Activated naive CD8-positive, alpha-beta T cell (primary cell): ENCODE data around the gene SLC17A6.

Source experiments
- H3K27ac Mint-ChIP-seq: one replicate; pipeline ENCODE4 v1.8.0; 2021; ENCODE audit warnings: mixed read lengths
- H3K27me3 Mint-ChIP-seq: one replicate; pipeline ENCODE4 v1.8.0; 2021; ENCODE audit warnings: mixed read lengths
- H3K36me3 Mint-ChIP-seq: one replicate; pipeline ENCODE4 v1.8.0; 2021; ENCODE audit warnings: mixed read lengths
- H3K4me1 Mint-ChIP-seq: one replicate; pipeline ENCODE4 v1.8.0; 2021; ENCODE audit warnings: low read depth, mixed read lengths
- H3K4me3 Mint-ChIP-seq: one replicate; pipeline ENCODE4 v1.8.0; 2021; ENCODE audit warnings: mild to moderate bottlenecking, mixed read lengths
- H3K9me3 Mint-ChIP-seq: one replicate; pipeline ENCODE4 v1.8.0; 2021; ENCODE audit warnings: low read depth, mixed read lengths

The SLC17A6 gene

DNA sequence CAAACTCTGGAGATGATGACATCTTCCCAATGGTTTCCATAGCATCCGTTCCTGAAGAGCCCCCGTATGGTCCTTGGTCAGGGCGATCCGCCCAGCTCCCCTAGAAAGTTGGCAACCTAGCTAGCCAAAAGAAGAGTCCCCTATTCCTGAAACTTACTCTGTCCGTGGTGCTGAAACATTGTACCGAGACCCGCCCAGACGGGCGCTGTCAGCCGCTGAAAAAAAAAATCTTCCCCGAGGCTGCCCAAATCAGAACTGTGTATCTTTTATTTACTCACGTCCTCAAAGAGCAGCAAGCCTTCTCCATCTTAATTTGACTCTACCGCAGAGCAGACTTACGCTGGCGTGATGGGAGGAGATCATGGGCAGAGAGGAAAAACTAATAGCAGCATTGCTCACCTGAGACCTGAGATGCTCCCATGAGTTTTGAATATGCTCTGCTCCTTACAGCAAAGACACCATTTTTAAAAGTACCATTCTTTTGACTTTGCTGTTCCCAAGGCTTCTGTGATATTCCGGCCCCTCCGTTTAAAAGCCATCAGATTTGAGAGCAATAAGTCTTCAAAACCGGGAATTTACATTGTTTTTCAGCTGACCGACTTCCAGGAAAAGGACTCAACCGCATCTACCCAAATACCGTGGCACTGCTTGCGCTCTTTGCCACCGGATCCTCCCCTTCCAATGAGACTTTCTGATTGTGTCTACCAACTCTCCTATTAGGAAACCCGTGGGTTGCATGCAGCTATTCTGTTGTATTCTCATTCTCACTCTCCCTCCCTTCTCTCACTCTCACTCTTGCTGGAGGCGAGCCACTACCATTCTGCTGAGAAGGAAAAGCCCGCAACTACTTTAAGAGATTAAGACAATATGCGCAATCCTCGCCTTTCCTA lies at the start of gene SLC17A6:
SLC17A6 (plus strand) TSS at position 786 of the 890 bp plus-strand sequence. CDS start 153 bp downstream, outside the sequence.
- Mint-ChIP-seq H3K27ac (no peak within 1 kb of the TSS), H3K4me3 (no peak within 1 kb of the TSS), H3K36me3 (peaks cover 3% of the 10 kb centered on the region), H3K27me3 (peaks cover 44% of the 10 kb centered on the region), H3K9me3 (no peaks in the 10 kb centered on the region), H3K4me1 (peaks cover 16% of the 10 kb centered on the region)

DNA sequence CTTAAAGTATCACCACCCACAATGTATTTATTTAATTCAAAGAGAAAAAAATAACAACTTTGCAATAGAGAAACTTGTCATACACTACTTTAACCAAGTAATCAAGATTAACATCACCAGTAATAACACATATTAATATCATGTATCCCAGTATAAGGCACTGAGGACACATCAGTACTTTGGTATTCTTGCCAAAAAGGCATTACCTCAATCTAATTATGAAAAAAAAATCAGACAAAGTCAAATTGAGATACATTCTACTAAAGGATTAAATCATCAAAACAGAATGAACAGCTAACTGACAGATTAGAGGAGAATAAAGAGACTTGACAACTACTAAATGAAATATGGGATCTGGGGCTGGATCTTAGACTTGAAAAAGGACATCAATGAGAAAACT lies 35.8 kb upstream of the SLC17A6 start:
- no peak overlapping the region for H3K4me3 Mint-ChIP-seq
- peaks cover 13% of the 10 kb centered on the region for H3K27me3 Mint-ChIP-seq
- H3K36me3 Mint-ChIP-seq, result no peaks in the 10 kb centered on the region
- H3K27ac Mint-ChIP-seq, result no peak overlapping the region
- H3K4me1 Mint-ChIP-seq, result no peaks in the 10 kb centered on the region
- H3K9me3 Mint-ChIP-seq, result no peaks in the 10 kb centered on the region

DNA sequence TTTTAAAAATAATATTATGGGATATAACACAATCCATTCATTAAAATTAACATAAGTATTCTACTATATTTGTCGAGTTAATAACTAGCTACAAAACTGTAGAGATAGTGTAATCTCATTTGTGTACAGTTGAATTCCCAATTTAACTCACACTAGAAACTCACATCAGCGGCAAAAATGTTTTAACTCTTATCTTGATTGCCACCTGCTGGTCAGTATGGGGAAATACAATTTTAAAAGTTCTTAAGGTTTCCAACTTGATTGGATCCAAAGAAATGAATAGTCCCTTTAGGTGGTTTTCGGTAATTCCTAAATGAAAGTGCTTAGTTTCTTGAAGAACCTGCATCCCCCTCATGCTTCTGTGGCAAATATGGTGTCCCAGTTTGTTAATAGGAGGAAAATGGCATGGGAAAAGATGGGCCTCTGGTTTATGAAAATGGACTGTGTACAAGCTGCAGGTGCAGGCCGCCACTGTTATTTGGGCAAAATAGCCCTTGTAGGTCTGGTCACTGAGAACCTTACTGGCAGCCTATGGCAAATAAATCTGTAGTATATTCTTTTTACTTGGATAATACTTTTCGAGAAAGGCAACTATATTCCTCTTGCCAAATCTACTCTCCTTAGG lies 33.7 kb upstream of the SLC17A6 start:
- no peak overlapping the region for H3K4me3 Mint-ChIP-seq
- peaks cover 13% of the 10 kb centered on the region for H3K27me3 Mint-ChIP-seq
- H3K36me3 Mint-ChIP-seq, result no peaks in the 10 kb centered on the region
- H3K4me1 Mint-ChIP-seq, result no peaks in the 10 kb centered on the region
- H3K9me3 Mint-ChIP-seq, result no peaks in the 10 kb centered on the region
- H3K27ac Mint-ChIP-seq, result no peak overlapping the region

DNA sequence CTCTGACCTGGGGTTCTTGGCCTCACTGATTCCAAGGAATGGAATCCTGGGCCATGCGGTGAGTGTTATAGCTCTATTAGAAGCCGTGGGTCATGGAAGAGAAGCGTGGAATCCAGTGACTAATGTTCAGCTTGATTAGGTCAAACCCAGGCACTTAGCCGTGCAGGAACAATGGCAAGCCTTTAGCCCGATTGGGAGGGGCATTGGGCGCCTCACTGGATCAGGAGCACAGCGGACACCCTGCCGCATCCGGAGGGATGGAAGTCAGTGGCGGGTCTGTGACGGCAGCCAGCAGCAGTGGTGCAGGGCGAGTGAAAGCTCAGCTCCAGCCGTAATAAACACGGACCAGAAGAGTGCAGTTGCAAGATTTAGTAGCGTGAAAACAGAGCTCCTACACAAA lies 20.5 kb upstream of the SLC17A6 start:
- Mint-ChIP-seq H3K27ac (no peak overlapping the region), H3K36me3 (no peaks in the 10 kb centered on the region), H3K4me1 (no peaks in the 10 kb centered on the region), H3K9me3 (no peaks in the 10 kb centered on the region), H3K4me3 (no peak overlapping the region), H3K27me3 (peaks cover 1% of the 10 kb centered on the region)

DNA sequence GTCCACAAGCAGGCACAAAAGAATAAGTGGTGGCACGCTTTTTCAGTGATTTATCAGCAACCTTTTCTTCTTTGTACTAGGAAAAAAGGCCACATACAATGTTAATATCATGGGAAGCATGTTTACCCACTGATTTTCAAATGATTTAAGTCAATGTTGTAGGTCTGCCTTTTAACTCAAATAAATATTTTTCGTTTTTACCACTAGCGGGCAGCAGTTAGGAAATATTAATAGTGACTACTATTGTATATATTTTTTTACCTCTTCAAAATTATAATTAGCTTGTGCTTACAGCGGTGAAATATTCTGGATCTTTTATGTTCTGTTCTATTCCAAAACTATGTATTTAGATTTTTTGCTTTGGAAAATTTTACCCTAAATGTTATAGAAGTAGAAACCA lies 6.4 kb upstream of the SLC17A6 start:
- Mint-ChIP-seq H3K27ac (no peak overlapping the region), H3K4me3 (no peak overlapping the region), H3K4me1 (no peaks in the 10 kb centered on the region), H3K9me3 (no peaks in the 10 kb centered on the region), H3K36me3 (no peaks in the 10 kb centered on the region), H3K27me3 (peaks cover 10% of the 10 kb centered on the region)

DNA sequence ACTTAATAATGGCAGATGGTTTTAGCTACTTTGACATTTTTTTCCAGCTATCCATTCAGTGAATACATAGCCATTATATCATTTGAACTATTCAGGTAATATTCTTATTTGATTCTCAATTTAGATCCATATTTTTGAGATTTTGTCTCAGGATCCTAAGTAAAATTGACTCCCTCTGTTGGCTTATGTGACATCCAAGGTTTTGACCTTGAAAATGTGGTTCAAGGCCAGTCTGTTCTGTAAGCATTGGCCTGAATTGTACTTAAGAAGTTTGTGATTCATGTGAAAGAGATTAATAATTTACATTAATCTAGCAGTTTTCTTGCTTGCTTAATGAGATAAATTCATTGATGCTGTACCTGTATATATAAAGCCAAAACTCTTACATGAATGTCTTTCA lies 1.6 kb upstream of the SLC17A6 start:
- Mint-ChIP-seq H3K27ac (no peak overlapping the region), H3K4me3 (no peak overlapping the region), H3K27me3 (peaks cover 35% of the 10 kb centered on the region), H3K36me3 (peaks cover 3% of the 10 kb centered on the region), H3K9me3 (no peaks in the 10 kb centered on the region), H3K4me1 (peaks cover 11% of the 10 kb centered on the region)

DNA sequence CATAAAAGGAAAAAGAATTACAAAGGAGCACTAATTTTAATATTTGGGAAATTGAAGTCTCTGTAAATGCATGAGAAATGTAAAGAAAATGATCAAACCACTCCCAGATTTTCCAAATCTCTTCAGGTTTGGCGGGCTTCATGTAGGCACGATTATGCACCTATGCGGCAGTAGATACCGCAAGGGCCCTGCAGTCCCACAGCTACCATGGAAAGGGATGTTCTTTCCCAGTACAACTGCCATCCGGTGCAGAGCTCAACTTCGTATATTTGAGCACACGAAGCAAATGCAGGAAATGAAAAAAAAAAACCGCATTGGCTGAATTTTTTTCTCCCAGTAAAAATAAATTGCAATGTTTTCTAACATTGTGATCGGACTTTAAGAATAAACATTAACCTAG lies 1.4 kb downstream of the SLC17A6 start:
- Mint-ChIP-seq H3K27me3 (peaks cover 55% of the 10 kb centered on the region), H3K9me3 (no peaks in the 10 kb centered on the region), H3K36me3 (peaks cover 3% of the 10 kb centered on the region), H3K27ac (no peak overlapping the region), H3K4me3 (no peak overlapping the region), H3K4me1 (peaks cover 16% of the 10 kb centered on the region)

DNA sequence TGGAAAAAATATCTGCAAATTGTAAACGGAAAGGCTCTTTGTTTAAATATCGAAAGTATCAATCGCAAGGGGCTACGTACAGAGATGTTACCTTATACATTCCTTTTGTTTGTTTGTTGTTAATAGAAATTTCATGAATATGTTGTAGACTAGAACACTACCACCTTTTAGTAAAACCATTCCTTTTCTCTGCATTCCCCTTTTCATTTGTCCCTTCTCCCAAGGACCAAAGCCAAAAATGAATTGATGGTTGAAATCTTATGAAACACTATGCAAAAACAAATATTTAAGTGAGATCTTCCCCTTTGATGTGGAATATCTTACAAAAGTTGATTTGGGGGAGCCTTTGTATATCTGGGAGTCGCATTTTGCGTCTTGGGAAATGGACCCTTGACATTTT lies 2.1 kb downstream of the SLC17A6 start:
- peaks cover 16% of the 10 kb centered on the region for H3K4me1 Mint-ChIP-seq
- peak overlapping the region; percentile 4 for H3K4me3 Mint-ChIP-seq
- peaks cover 3% of the 10 kb centered on the region for H3K36me3 Mint-ChIP-seq
- H3K9me3 Mint-ChIP-seq, result no peaks in the 10 kb centered on the region
- H3K27ac Mint-ChIP-seq, result no peak overlapping the region
- H3K27me3 Mint-ChIP-seq, result peaks cover 58% of the 10 kb centered on the region

DNA sequence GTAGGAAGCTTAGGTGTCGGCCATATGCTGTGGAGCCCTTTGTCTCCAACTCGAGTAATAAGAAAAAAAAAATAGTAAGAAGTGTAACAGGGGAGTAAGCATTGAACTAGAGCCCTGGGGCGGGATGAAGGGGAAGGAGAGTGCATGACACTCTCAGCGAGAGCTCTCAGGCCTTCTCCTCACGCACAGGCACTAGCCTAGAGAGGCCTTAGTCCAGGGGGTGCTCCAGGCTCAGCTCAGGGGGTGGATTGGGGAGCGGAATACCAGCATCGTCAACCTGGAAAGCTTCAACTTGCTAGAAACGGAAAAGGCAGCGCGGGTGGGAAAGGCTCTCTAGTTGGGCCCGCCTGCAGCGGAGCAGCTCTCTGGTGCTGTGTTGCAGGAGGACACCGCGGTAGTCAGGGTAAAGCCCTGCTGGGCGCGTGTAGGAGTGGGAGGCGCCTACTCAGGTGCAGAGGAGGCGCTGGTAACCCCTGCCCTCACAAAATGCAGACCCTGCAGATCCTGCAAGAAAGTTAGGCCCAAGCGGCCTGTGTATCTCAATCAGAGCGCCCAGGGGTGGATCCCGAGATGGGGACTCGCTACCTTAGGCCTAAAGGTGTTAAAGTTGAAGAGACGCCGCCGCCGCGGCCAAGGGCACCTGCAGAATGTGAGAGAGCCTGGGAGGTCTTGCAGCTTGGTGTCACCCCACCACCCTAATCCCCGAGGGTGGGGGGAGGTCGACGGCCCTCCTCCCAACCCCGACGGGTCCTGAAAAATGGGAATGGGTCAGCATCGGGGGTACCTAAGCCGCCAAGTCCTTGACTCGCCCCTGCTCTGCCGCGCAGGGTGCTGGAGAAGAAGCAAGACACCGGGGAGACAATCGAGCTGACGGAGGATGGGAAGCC lies 2.8 kb downstream of the SLC17A6 start:
- H3K27ac Mint-ChIP-seq, result no peak overlapping the region
- H3K27me3 Mint-ChIP-seq, result peaks cover 56% of the 10 kb centered on the region
- peak overlapping the region; percentile 4 for H3K4me3 Mint-ChIP-seq

DNA sequence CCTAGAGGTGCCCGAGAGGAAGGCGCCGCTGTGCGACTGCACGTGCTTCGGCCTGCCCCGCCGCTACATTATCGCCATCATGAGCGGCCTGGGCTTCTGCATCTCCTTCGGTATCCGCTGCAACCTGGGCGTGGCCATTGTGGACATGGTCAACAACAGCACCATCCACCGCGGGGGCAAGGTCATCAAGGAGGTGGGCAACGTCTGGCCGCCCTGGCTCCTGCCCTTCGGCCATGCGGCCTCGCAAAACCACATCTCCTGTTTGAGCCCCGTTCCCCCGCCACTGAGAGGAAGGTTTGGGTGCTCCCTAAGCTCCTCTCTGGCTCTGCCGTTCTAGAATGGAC lies 3.4 kb downstream of the SLC17A6 start:
- H3K27ac Mint-ChIP-seq, result no peak overlapping the region
- no peaks in the 10 kb centered on the region for H3K9me3 Mint-ChIP-seq
- peaks cover 61% of the 10 kb centered on the region for H3K27me3 Mint-ChIP-seq
- H3K4me3 Mint-ChIP-seq, result no peak overlapping the region
- peaks cover 3% of the 10 kb centered on the region for H3K36me3 Mint-ChIP-seq
- peaks cover 16% of the 10 kb centered on the region for H3K4me1 Mint-ChIP-seq

More for the DNA sequence above, 2.8 kb downstream of the SLC17A6 start:
- Mint-ChIP-seq H3K9me3 (no peaks in the 10 kb centered on the region), H3K36me3 (peaks cover 3% of the 10 kb centered on the region), H3K4me1 (peaks cover 16% of the 10 kb centered on the region)

DNA sequence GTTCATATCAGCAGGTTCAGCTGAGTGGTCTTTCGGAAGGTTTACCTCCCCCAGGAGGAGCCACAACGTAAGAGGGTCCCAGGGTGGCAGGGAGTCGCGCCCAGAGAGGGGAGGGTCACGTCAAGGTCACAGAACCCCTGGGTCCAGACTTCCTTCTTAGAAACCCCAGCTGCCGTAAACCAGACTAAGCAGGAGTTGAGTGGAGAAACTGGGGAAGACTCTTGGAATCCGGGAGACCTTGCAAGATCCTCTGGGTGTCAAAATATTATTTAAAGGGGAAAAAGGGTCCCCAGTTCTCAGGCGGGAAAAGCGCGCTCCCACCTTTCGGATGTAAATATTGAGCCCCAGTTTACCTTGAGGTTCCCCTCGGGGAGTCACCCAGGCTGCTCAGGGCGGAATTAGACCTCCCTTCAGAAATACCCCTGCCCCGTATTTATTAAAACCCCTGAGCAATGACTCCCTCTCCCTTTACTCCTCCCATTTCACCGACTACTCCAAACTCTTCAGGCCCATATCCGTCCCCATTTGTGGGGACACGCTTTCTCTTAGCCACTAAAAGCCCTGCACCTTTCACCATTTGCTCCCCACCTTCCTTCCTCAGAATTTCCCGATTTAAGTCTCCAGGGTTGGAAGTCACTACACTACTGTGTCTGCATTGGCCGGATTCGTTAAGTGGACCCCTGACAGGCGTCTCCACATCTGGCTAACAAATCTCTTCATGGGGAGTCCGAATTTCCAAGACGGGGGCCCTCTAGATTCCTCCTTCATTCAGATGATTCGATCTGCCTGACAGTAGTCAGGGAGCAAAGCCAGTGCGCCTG lies 4.2 kb downstream of the SLC17A6 start:
- Mint-ChIP-seq H3K36me3 (peaks cover 3% of the 10 kb centered on the region), H3K4me3 (no peak overlapping the region), H3K27ac (no peak overlapping the region), H3K9me3 (no peaks in the 10 kb centered on the region), H3K27me3 (peaks cover 55% of the 10 kb centered on the region), H3K4me1 (peaks cover 16% of the 10 kb centered on the region)

DNA sequence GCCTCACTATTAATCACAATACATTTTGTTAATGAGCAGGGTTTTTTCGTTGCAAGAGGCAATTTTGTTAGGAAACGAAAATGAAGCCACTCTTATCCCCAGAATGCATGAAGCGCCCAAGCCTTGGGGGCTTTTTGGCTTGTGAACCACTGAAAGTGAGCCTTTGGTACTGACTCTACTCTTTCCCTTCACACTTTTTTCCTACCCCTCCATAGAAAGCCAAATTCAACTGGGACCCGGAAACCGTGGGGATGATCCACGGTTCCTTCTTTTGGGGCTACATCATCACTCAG lies 4.8 kb downstream of the SLC17A6 start:
- peaks cover 16% of the 10 kb centered on the region for H3K4me1 Mint-ChIP-seq
- H3K27ac Mint-ChIP-seq, result no peak overlapping the region
- no peak overlapping the region for H3K4me3 Mint-ChIP-seq
- H3K9me3 Mint-ChIP-seq, result no peaks in the 10 kb centered on the region
- peaks cover 50% of the 10 kb centered on the region for H3K27me3 Mint-ChIP-seq
- peaks cover 3% of the 10 kb centered on the region for H3K36me3 Mint-ChIP-seq

DNA sequence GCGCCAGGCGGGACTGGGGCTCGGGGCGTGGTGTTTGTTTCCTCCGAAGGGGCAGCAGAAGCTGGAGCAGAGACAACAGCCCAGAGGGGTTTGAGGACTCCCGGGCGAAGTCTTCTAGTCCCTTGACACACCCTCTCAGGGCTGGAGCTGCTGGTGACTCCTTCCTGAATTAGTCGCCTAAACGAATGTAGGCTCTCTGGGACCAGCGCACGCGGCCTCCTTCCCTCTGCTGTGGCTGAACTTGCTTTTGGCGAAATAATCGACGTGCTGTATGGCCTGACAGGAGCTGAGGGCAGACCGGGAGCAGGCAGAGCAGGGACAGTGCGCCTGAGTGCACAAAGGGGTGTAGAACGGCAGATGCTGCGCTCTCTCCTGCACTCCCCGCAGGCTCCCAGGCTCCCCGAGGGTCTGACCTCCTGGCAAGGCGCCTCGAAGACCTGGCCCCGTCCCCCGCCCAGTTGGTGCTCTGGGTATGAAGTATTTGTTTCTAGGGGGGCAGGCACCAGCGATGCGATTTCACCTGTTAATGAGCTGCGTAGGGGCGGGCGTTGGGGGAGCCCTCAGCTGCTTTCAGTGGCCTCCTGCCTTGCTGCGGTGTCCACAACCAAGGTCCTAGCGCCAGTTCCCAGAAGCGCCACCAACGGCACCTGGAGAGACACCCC lies 5.3 kb downstream of the SLC17A6 start:
- Mint-ChIP-seq H3K36me3 (peaks cover 3% of the 10 kb centered on the region), H3K9me3 (no peaks in the 10 kb centered on the region), H3K27me3 (peaks cover 45% of the 10 kb centered on the region), H3K4me1 (peaks cover 16% of the 10 kb centered on the region), H3K27ac (no peak overlapping the region), H3K4me3 (no peak overlapping the region)

DNA sequence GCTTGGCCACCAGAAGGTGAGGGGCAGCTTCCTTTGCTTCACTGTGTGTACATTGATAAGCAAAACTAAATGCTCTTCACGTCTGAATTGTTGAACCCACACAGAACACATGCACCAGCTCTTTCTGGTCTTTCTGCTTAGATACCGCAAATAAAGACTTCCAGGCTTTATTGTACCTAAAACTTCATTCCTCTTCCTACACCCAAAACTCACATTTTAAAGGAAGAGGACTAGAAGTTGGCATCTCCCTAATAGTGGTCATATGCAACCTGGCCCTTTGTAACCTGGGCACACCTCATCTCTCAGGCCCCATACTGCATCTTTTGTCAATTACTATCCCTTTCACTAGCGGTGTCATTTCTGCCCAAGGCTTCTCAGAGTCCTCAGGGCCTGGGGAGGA lies 5.9 kb downstream of the SLC17A6 start:
- H3K4me3 Mint-ChIP-seq, result no peak overlapping the region
- H3K4me1 Mint-ChIP-seq, result peaks cover 16% of the 10 kb centered on the region
- no peaks in the 10 kb centered on the region for H3K9me3 Mint-ChIP-seq
- H3K27me3 Mint-ChIP-seq, result peaks cover 45% of the 10 kb centered on the region
- no peak overlapping the region for H3K27ac Mint-ChIP-seq
- peaks cover 3% of the 10 kb centered on the region for H3K36me3 Mint-ChIP-seq
